Activated CD4-positive, alpha-beta T cell treated with anti-CD3 and anti-CD28 coated beads for 24 hours (primary cell): ENCODE results near the gene DCAF4L1.
A peak's percentile ranks its signal among the peaks of the same experiment; 100 is the strongest.

ENCODE experiments used
- DNase-seq, 2 donors: peaks; one replicate each; pipeline ENCODE4 v3.0.0-alpha.2; 2020; ENCODE audit warnings: low read depth in 2 of 2

The DCAF4L1 gene

GRCh38 chr4:41990365-41991111 lies 9.0 kb downstream of the DCAF4L1 start, which contains the start of gene SLC30A9:
TSS of gene SLC30A9 (plus strand) at chr4:41990530. CDS start at chr4:41990652, 122 bp downstream.
- DNase-seq = peak; percentile 81 to 85

- DNase-seq = no peak
Observed at GRCh38 chr4:41991916-41992767, 10.6 kb downstream of the DCAF4L1 start.

- DNase-seq = no peak
Observed at GRCh38 chr4:41992967-41993857, 11.7 kb downstream of the DCAF4L1 start.

GRCh38 chr4:41994461-41994985 lies 13.0 kb downstream of the DCAF4L1 start:
- DNase-seq = no peak

- no peak for DNase-seq
Observed at GRCh38 chr4:41998019-41998418, 16.5 kb downstream of the DCAF4L1 start.

GRCh38 chr4:41999321-41999720 lies 17.8 kb downstream of the DCAF4L1 start:
- no peak for DNase-seq

- no peak for DNase-seq
Observed at GRCh38 chr4:42008011-42008786, 26.6 kb downstream of the DCAF4L1 start.

GRCh38 chr4:42015438-42015837 lies 33.9 kb downstream of the DCAF4L1 start:
- no peak for DNase-seq

GRCh38 chr4:42018451-42018850 lies 36.9 kb downstream of the DCAF4L1 start:
- no peak for DNase-seq
